Activated B cell treated with CpG ODN at 0.5 μM for 24 hours (primary cell): Measurements from ENCODE around the gene TSKU. TPM values are rescaled to one million over a fixed set of nuclear protein-coding genes. Genes with fewer than 3 reads are reported as not detected.

Experiments used
- ATAC-seq: fragments of 200-7000 bp; cut with Tn5 transposase; one replicate; pipeline ENCODE4 v1.10.0; 2021; ENCODE audit warnings: low read depth, mild to moderate bottlenecking, moderate library complexity
- CTCF ChIA-PET: fragments of 350-600 bp; sonication (Branson Sonifier 250); formaldehyde crosslinking; loops from one replicate; lab custom pipeline; 2021; ENCODE audit warnings: antibody characterized with exemption; lab: Charles Lee
- POLR2A ChIA-PET: fragments of 350-600 bp; sonication (Branson Sonifier 250); formaldehyde crosslinking; loops from one replicate; lab custom pipeline; 2021; ENCODE audit warnings: antibody characterized with exemption; lab: Charles Lee
- DNase-seq: peaks from one replicate; pipeline ENCODE4 v3.0.0; 2022
- H3K27ac Mint-ChIP-seq: one replicate; pipeline ENCODE4 v1.8.0; 2020; ENCODE audit warnings: mixed read lengths
- H3K27me3 Mint-ChIP-seq: one replicate; pipeline ENCODE4 v1.8.0; 2021; ENCODE audit warnings: mixed read lengths
- H3K36me3 Mint-ChIP-seq: one replicate; pipeline ENCODE4 v1.8.0; 2021; ENCODE audit warnings: low read depth, mixed read lengths
- H3K4me1 Mint-ChIP-seq: one replicate; pipeline ENCODE4 v1.8.0; 2021; ENCODE audit warnings: mixed read lengths
- H3K4me3 Mint-ChIP-seq: one replicate; pipeline ENCODE4 v1.8.0; 2020; ENCODE audit warnings: mild to moderate bottlenecking, mixed read lengths
- H3K9me3 Mint-ChIP-seq: one replicate; pipeline ENCODE4 v1.8.0; 2020; ENCODE audit warnings: mixed read lengths
- intact Hi-C: fragments of 100-400 bp; cut with micrococcal nuclease; formaldehyde crosslinking; loops from one replicate; pipeline ENCODE4 v1.15.1; 2024
- total RNA-seq: library from RNA; stranded (reverse); gene quantifications from 2 replicates; pipeline ENCODE4 v1.2.3, GENCODE V29; 2022
- TF ChIP-seq, protein P1 (sequence below): fragments of 200-600 bp; IDR thresholded peaks from one replicate; pipeline ENCODE4 v1.8.0; 2022; ENCODE audit warnings: antibody characterized with exemption, mild to moderate bottlenecking

TSKU gene
- total RNA-seq, 1 donor from 2014 or later, result not detected

DNA sequence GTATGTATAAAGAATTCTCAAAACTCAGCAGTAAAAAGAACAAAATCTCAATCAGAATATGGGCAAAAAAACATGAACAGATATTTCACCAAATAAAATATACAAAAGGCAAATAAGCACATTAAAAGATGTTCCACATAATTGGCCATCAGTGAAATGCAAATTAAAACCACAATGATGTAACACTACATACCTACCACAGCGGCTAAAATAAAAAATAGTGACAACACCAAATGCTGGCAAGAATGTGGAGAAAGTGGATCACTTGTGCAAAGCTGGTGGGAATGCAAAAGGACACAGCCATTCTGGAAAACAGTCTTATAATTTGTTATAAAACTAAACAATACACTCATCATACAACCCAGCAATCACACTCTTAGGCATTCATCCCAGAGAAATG, 39.2 kb downstream of the TSKU start:
- intact Hi-C loops, result no loop called here
- Mint-ChIP-seq H3K9me3 (peaks cover 2% of the 10 kb centered on the region), H3K4me1 (peaks cover 6% of the 10 kb centered on the region), H3K4me3 (no peak overlapping the region), H3K27me3 (peaks cover 5% of the 10 kb centered on the region), H3K36me3 (no peaks in the 10 kb centered on the region), H3K27ac (no peak overlapping the region)
- CTCF ChIA-PET, result no interaction called here
- TF ChIP-seq, protein P1, sequence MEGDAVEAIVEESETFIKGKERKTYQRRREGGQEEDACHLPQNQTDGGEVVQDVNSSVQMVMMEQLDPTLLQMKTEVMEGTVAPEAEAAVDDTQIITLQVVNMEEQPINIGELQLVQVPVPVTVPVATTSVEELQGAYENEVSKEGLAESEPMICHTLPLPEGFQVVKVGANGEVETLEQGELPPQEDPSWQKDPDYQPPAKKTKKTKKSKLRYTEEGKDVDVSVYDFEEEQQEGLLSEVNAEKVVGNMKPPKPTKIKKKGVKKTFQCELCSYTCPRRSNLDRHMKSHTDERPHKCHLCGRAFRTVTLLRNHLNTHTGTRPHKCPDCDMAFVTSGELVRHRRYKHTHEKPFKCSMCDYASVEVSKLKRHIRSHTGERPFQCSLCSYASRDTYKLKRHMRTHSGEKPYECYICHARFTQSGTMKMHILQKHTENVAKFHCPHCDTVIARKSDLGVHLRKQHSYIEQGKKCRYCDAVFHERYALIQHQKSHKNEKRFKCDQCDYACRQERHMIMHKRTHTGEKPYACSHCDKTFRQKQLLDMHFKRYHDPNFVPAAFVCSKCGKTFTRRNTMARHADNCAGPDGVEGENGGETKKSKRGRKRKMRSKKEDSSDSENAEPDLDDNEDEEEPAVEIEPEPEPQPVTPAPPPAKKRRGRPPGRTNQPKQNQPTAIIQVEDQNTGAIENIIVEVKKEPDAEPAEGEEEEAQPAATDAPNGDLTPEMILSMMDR, result no peak
- no peak for DNase-seq
- no peak for ATAC-seq
- POLR2A ChIA-PET, result no interaction called here

DNA sequence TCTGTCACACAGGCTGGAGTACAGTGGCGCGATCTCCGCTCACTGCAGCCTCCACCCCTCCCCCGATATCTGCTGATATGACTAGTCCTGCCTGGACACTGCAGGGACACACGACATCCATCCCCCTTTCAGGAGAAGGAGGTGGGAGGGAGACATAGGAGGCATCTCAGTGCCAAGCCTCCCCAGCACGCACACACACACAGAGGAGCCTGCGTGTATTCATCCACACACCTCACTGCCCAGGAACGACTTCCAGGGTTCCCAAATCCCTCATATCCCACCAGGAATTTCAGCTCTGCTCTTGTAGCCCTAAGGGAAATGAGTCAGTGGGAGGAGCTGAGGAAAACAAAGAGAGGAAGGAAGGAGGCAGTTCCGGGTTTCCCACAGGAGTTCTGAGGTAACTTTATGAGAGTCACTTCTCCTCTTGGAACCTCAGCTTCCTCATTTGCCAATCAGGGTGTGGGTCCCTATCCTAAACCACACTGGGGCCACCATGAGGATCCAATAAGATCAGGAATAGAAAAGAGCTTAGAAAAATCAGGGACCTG, 40.4 kb downstream of the TSKU start:
- no peak for ATAC-seq
- H3K36me3 Mint-ChIP-seq, result no peaks in the 10 kb centered on the region
- intact Hi-C loops, result no loop called here
- peaks cover 6% of the 10 kb centered on the region for H3K4me1 Mint-ChIP-seq
- H3K27me3 Mint-ChIP-seq, result peaks cover 5% of the 10 kb centered on the region
- no peaks in the 10 kb centered on the region for H3K9me3 Mint-ChIP-seq
- CTCF ChIA-PET, result no interaction called here
- H3K4me3 Mint-ChIP-seq, result no peak overlapping the region
- POLR2A ChIA-PET, result no interaction called here
- no peak overlapping the region for H3K27ac Mint-ChIP-seq
- no peak for DNase-seq
- TF ChIP-seq, protein P1, result no peak

DNA sequence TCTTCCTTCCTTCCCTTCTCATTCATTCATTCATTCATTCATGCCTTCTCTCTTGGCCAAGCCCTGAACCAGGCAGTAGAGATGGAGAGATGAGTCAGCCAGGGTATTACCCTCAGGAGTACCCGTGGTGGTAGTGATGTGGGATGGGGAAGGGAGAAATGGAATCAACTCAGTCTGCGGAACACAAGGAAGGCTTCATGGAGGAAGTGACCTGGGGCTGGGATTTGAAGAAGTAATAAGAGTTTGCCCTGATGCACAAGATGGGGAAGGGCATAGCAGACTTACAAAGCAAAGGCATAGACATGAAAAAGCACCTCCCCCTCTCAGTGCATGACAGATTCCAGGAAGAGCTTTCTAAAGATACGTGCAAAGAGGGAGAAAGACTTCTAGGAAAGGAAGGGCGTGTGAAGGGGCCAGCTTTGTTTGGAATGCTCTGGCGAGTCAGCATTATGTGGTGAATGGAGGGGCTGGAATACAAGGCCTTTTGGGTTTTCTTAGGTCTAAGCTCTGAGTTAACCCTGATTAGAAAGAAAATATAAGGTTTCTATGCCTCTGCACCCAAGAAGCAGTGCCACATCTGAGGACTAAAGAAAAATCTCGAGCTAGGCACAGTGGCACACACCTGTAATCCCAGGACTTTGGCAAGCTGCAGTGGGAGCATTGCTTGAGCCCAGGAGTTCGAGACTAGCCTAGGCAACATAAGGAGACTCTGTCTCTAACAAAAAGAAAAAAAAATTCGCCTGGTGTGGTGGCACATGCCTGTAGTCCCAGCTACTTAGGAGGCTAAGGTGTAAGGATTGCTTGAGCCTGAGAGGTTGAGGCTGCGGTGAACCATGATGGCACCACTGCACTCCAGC, 41.2 kb downstream of the TSKU start:
- ATAC-seq, result no peak
- ChIA-PET POLR2A (no interaction called here), CTCF (interaction anchor here (2.3 kb wide), 1 partner anchor 94 kb away, joined by 6 read pairs; no protein-coding TSS in a partner anchor)

DNA sequence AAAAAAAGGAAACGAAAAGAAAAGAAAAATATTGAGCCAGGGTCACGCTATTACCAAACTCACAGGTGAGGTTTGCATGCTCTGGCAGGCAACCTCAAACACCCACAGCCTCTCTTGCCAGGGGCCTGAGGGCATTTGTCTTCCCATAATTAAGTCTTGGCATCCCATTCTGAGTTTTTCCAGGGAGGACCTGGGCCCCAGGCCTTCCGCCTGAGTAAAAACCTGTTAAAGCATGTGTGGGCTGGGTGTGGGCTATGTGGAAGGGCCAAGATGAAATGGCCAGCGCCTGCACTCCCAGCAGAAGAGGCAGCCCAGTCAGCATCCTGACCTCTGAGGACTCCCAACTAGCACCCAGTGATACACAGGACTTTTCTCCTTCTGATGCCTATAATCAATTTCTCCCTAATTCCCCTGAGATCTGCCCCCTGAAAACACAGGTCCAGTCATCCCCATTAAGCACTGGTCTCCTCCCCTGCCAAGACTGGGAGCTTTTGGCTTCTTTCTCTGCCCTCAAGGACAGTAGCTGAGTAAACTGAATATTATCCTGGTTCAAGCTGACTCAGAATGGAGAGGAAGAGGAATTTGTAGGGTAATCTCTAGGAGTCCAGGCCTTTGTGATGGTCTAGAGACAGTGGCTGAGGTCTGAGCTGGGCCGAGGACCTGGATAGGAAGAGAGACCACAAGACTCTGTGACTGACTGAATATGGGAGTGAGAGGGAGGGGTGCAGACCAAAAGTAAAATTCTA, 42.0 kb downstream of the TSKU start:
- H3K36me3 Mint-ChIP-seq, result no peaks in the 10 kb centered on the region
- ATAC-seq (no peak), DNase-seq (no peak)
- POLR2A ChIA-PET, result no interaction called here
- no peak overlapping the region for H3K4me3 Mint-ChIP-seq
- peaks cover 5% of the 10 kb centered on the region for H3K27me3 Mint-ChIP-seq
- CTCF ChIA-PET, result interaction anchor here (2.3 kb wide), 1 partner anchor 93 kb away, joined by 6 read pairs; no protein-coding TSS in a partner anchor
- intact Hi-C loops, result no loop called here
- H3K9me3 Mint-ChIP-seq, result no peaks in the 10 kb centered on the region
- TF ChIP-seq, protein P1, result no peak
- no peak overlapping the region for H3K27ac Mint-ChIP-seq
- peaks cover 6% of the 10 kb centered on the region for H3K4me1 Mint-ChIP-seq

More for the DNA sequence above, 41.2 kb downstream of the TSKU start:
- TF ChIP-seq, protein P1, result no peak
- no peak for DNase-seq
- H3K27me3 Mint-ChIP-seq, result peaks cover 4% of the 10 kb centered on the region
- no peaks in the 10 kb centered on the region for H3K9me3 Mint-ChIP-seq
- no peak overlapping the region for H3K4me3 Mint-ChIP-seq
- peaks cover 6% of the 10 kb centered on the region for H3K4me1 Mint-ChIP-seq
- intact Hi-C loops, result no loop called here
- no peaks in the 10 kb centered on the region for H3K36me3 Mint-ChIP-seq
- H3K27ac Mint-ChIP-seq, result no peak overlapping the region
